Breast epithelium (tissue), 3 donors: ENCODE results near the gene FER.

Experiments
- POLR2A ChIP-seq: fragments of 450-650 bp; IDR thresholded peaks from one replicate; pipeline ENCODE4 v1.6.1; 2016; ENCODE audit warnings: antibody characterized with exemption, mild to moderate bottlenecking, moderate library complexity
- POLR2AphosphoS5 ChIP-seq, 3 donors: sonication (generic); formaldehyde crosslinking; IDR thresholded peaks; one replicate each; pipeline ENCODE4 v1.6.1; 2017; ENCODE audit warnings: antibody characterized with exemption in 3 of 3
- TF ChIP-seq, protein P1 (sequence below), 3 donors: fragments of 450-650 bp; IDR thresholded peaks; one replicate each; pipeline ENCODE4 v1.5.1; 2016 to 2017; ENCODE audit warnings: antibody characterized with exemption in 3 of 3, mild to moderate bottlenecking in 3 of 3, moderate library complexity in 3 of 3

- TF ChIP-seq POLR2AphosphoS5 (IDR thresholded peaks at IDR 0.05) (no peak), POLR2A (no peak)
- TF ChIP-seq, protein P1, sequence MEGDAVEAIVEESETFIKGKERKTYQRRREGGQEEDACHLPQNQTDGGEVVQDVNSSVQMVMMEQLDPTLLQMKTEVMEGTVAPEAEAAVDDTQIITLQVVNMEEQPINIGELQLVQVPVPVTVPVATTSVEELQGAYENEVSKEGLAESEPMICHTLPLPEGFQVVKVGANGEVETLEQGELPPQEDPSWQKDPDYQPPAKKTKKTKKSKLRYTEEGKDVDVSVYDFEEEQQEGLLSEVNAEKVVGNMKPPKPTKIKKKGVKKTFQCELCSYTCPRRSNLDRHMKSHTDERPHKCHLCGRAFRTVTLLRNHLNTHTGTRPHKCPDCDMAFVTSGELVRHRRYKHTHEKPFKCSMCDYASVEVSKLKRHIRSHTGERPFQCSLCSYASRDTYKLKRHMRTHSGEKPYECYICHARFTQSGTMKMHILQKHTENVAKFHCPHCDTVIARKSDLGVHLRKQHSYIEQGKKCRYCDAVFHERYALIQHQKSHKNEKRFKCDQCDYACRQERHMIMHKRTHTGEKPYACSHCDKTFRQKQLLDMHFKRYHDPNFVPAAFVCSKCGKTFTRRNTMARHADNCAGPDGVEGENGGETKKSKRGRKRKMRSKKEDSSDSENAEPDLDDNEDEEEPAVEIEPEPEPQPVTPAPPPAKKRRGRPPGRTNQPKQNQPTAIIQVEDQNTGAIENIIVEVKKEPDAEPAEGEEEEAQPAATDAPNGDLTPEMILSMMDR (IDR thresholded peaks at IDR 0.05): no peak
These were observed 15.7 kb downstream of the FER start for GRCh38 chr5:108763222-108763916.
